IMR-90 (cell line): Measurements from ENCODE around the gene RPS28. TPM values are rescaled to one million over a fixed set of nuclear protein-coding genes. Genes with fewer than 3 reads are reported as not detected.

Experiments used
- ATAC-seq: fragments of 200-7000 bp; cut with Tn5 transposase; 2 replicates; pipeline ENCODE4 v1.9.1; 2020; ENCODE audit warnings: low read depth, mild to moderate bottlenecking, moderate library complexity
- BruUV-seq: library from RNA; stranded (reverse); fragments of 400-500 nt; replicated peaks from 2 replicates; lab custom pipeline; 2021; lab: Mats Ljungman, UMichigan
- CTCF ChIA-PET: fragments of 300-600 bp; formaldehyde crosslinking; extraction: SDS; loops from one replicate; lab custom pipeline; 2021; ENCODE audit warnings: antibody characterized with exemption; lab: Yijun Ruan, JAX
- POLR2A ChIA-PET: fragments of 300-600 bp; sonication (Branson Sonifier 250); formaldehyde crosslinking; loops from one replicate; lab custom pipeline; 2022; ENCODE audit warnings: antibody characterized with exemption; ENCODE audit not compliant: unreplicated experiment; lab: Charles Lee
- DNase-seq: peaks from one replicate; pipeline ENCODE4 v3.0.0; 2013
- H2AFZ ChIP-seq: replicated peaks from 2 replicates; pipeline ENCODE3; 2013; ENCODE audit warnings: low read length, mild to moderate bottlenecking; ENCODE audit not compliant: poor library complexity
- H2AK5ac ChIP-seq: 2 replicates; pipeline ENCODE4 v1.6.1; 2013; ENCODE audit warnings: low read depth, low read length, inconsistent platforms
- H2AK9ac ChIP-seq: replicated peaks from 2 replicates; pipeline ENCODE3; 2013; ENCODE audit warnings: mild to moderate bottlenecking, low read depth, low read length, moderate library complexity; ENCODE audit not compliant: poor library complexity
- H2BK120ac ChIP-seq: 2 replicates; pipeline ENCODE4 v1.6.1; 2013; ENCODE audit warnings: low read depth, low read length, inconsistent platforms
- H2BK15ac ChIP-seq: 3 replicates; pipeline ENCODE4 v1.6.1; 2013; ENCODE audit warnings: low read depth, low read length, inconsistent platforms
- H2BK20ac ChIP-seq: 2 replicates; pipeline ENCODE4 v1.6.1; 2013; ENCODE audit warnings: low read depth, mild to moderate bottlenecking, inconsistent platforms, low read length, moderate library complexity
- H2BK5ac ChIP-seq: 2 replicates; pipeline ENCODE4 v1.6.1; 2013; ENCODE audit warnings: mild to moderate bottlenecking, low read depth, low read length, inconsistent platforms; ENCODE audit not compliant: poor library complexity, severe bottlenecking
- H3K14ac ChIP-seq: replicated peaks from 2 replicates; pipeline ENCODE4 v1.6.1; 2013; ENCODE audit warnings: low read depth, low read length, inconsistent platforms
- H3K18ac ChIP-seq: 2 replicates; pipeline ENCODE4 v1.6.1; 2013; ENCODE audit warnings: low read depth, low read length, control low read depth
- H3K23ac ChIP-seq: 2 replicates; pipeline ENCODE4 v1.6.1; 2013; ENCODE audit warnings: low read depth, low read length, inconsistent platforms
- H3K27ac ChIP-seq: 2 replicates; pipeline ENCODE4 v1.5.1; 2013; ENCODE audit warnings: mild to moderate bottlenecking, control low read depth, low read length; ENCODE audit not compliant: insufficient read depth
- H3K27me3 ChIP-seq: 2 replicates; pipeline ENCODE4 v1.6.1; 2013; ENCODE audit warnings: low read length; ENCODE audit not compliant: control insufficient read depth, insufficient read depth
- H3K36me3 ChIP-seq: 2 replicates; pipeline ENCODE4 v1.6.1; 2013; ENCODE audit warnings: low read length, mixed read lengths; ENCODE audit not compliant: control insufficient read depth, insufficient read depth
- H3K4ac ChIP-seq: 2 replicates; pipeline ENCODE4 v1.6.1; 2013; ENCODE audit warnings: low read depth, low read length, inconsistent platforms
- H3K4me1 ChIP-seq: 2 replicates; pipeline ENCODE4 v1.6.1; 2013; ENCODE audit warnings: low read length, mixed read lengths; ENCODE audit not compliant: control insufficient read depth, insufficient read depth
- H3K4me2 ChIP-seq: 2 replicates; pipeline ENCODE4 v1.6.1; 2013; ENCODE audit warnings: low read depth, mild to moderate bottlenecking, control low read depth, low read length, moderate library complexity
- H3K4me3 ChIP-seq: 2 replicates; pipeline ENCODE4 v1.5.1; 2013; ENCODE audit warnings: low read depth, mild to moderate bottlenecking, control low read depth, low read length, moderate library complexity; ENCODE audit not compliant: insufficient read depth
- H3K56ac ChIP-seq: 2 replicates; pipeline ENCODE4 v1.6.1; 2013; ENCODE audit warnings: low read length, inconsistent platforms; ENCODE audit not compliant: insufficient read depth; ENCODE audit errors: extremely low read depth
- H3K79me1 ChIP-seq, 2 experiments: 2 replicates each; pipeline ENCODE4 v1.6.1; 2013; ENCODE audit warnings: low read length in 2 of 2, inconsistent platforms in 1 of 2, low read depth in 1 of 2
- H3K9ac ChIP-seq: 2 replicates; pipeline ENCODE4 v1.6.1; 2013; ENCODE audit warnings: low read depth, low read length, control low read depth
- H3K9me1 ChIP-seq: 2 replicates; pipeline ENCODE4 v1.6.1; 2013; ENCODE audit warnings: low read length, inconsistent platforms; ENCODE audit not compliant: insufficient read depth
- H3K9me3 ChIP-seq: 2 replicates; pipeline ENCODE4 v1.6.1; 2013; ENCODE audit warnings: low read length; ENCODE audit not compliant: control insufficient read depth, insufficient read depth
- H4K20me1 ChIP-seq: 2 replicates; pipeline ENCODE4 v1.6.1; 2013; ENCODE audit warnings: low read length, inconsistent platforms; ENCODE audit not compliant: insufficient read depth
- H4K5ac ChIP-seq: 2 replicates; pipeline ENCODE4 v1.6.1; 2013; ENCODE audit warnings: mild to moderate bottlenecking, low read depth, low read length, control low read depth
- H4K8ac ChIP-seq, 2 experiments: 2 replicates each; pipeline ENCODE4 v1.6.1; 2013; ENCODE audit warnings: low read depth in 2 of 2, low read length in 2 of 2, control low read depth in 1 of 2, inconsistent platforms in 1 of 2
- H4K91ac ChIP-seq: 2 replicates; pipeline ENCODE4 v1.6.1; 2013; ENCODE audit warnings: low read depth, low read length, inconsistent platforms; ENCODE audit not compliant: insufficient read depth
- CTCF ChIP-seq: conservative IDR thresholded peaks from 2 replicates; pipeline ENCODE4 v1.5.1; 2012; ENCODE audit warnings: mild to moderate bottlenecking, low read depth, low read length, improper control_type of control experiment
- POLR2A ChIP-seq: IDR thresholded peaks from 2 replicates; pipeline ENCODE4 v1.6.1; 2012; ENCODE audit warnings: mild to moderate bottlenecking, low read depth, low read length
- RFX5 ChIP-seq: IDR thresholded peaks from 2 replicates; pipeline ENCODE4 v1.8.0; 2012; ENCODE audit warnings: low read depth, mild to moderate bottlenecking, low read length, moderate library complexity
- USF2 ChIP-seq: fragments of 150-350 bp; IDR thresholded peaks from 2 replicates; pipeline ENCODE4 v1.6.1; 2017; ENCODE audit warnings: mild to moderate bottlenecking, antibody characterized with exemption, low read length, low read depth
- WGBS, 2 experiments: methylation state at CpG; one replicate each; pipeline versions ENCODE4 v1.1.5 to v1.1.7; 2013; ENCODE audit warnings: missing lambda C conversion rate in 2 of 2; ENCODE audit not compliant: insufficient read length in 1 of 2; ENCODE audit errors: extremely low coverage in 2 of 2; 5-methylcytosine and 5-hydroxymethylcytosine counted together
- dilution Hi-C: fragments of 300-500 bp; cut with HindIII; formaldehyde crosslinking; loops from one replicate; pipeline ENCODE4 v1.14.3; 2018; ENCODE audit warnings: low sequenced_read_pairs; ENCODE audit not compliant: unreplicated experiment
- in situ Hi-C: fragments of 300-500 bp; cut with MboI; formaldehyde crosslinking; loops from 3 replicates; pipeline ENCODE4 v1.14.3; 2019; ENCODE audit warnings: low sequenced_read_pairs, inconsistent platforms, mixed read lengths
- intact Hi-C: fragments of 100-400 bp; cut with micrococcal nuclease; formaldehyde crosslinking; loops from 2 replicates; pipeline ENCODE4 v1.10.0; 2022
- polyA plus RNA-seq, 3 experiments: library from polyadenylated mRNA; depleted of rRNA; stranded (reverse); fragments of >200 nt; gene quantifications; 2 replicates each; pipeline ENCODE4 v1.2.3, GENCODE V29; 2012; ENCODE audit warnings: low replicate concordance in 1 of 3
- total RNA-seq: library from RNA; depleted of rRNA; stranded (reverse); fragments of >200 nt; gene quantifications from 2 replicates; pipeline ENCODE4 v1.2.3, GENCODE V29; 2012

RPS28 gene
- total and polyA plus RNA-seq, 2 of the 4 experiments (the other 2 are of a cell fraction), result 143 to 643 TPM

- CTCF ChIA-PET, result no interaction called here
- dilution Hi-C loops, result no loop called here
- H2BK5ac ChIP-seq, result no peak overlapping the region
- H3K56ac ChIP-seq, result no peak overlapping the region
- H3K27me3 ChIP-seq, result peaks cover 46% of the 10 kb centered on the region
- H3K27ac ChIP-seq, result no peak overlapping the region
- in situ Hi-C loops, result no loop called here
- no peak overlapping the region for H2AK9ac ChIP-seq
- H3K9me3 ChIP-seq, result no peaks in the 10 kb centered on the region
- TF ChIP-seq RFX5, result no peak
- no peak for TF ChIP-seq CTCF
- TF ChIP-seq USF2, result no peak
- TF ChIP-seq POLR2A, result no peak
- no peak overlapping the region for H2AFZ ChIP-seq
- no peak overlapping the region for H3K18ac ChIP-seq
- no peaks in the 10 kb centered on the region for H3K79me1 ChIP-seq
- POLR2A ChIA-PET, result no interaction called here
- H3K9me1 ChIP-seq, result no peaks in the 10 kb centered on the region
- H3K36me3 ChIP-seq, result no peaks in the 10 kb centered on the region
- H3K4me2 ChIP-seq, result no peak overlapping the region
- no peak overlapping the region for H3K23ac ChIP-seq
- no peak overlapping the region for H3K4me3 ChIP-seq
- intact Hi-C loops, result no loop called here
- H2BK15ac ChIP-seq, result no peak overlapping the region
- H4K5ac ChIP-seq, result no peak overlapping the region
- no peaks in the 10 kb centered on the region for H4K20me1 ChIP-seq
- H3K9ac ChIP-seq, result no peak overlapping the region
- ATAC-seq (no peak), DNase-seq (no peak)
- H4K8ac ChIP-seq, result no peak overlapping the region
- H4K91ac ChIP-seq, result no peak overlapping the region
- H3K14ac ChIP-seq, result no peak overlapping the region
- H3K4me1 ChIP-seq, result peaks cover 4% of the 10 kb centered on the region; the same call in 1 of the 2 replicates
- no peak overlapping the region for H2AK5ac ChIP-seq
- H2BK20ac ChIP-seq, result no peak overlapping the region
- no TSS peak for BruUV-seq
- WGBS, 2 experiments, result 35% methylated on average over 17 of the region's 27 CpGs; no CpG with 5 or more reads in 1 of the 2 experiments
- no peak overlapping the region for H3K4ac ChIP-seq
- H2BK120ac ChIP-seq, result no peak overlapping the region
Observed at GRCh38 chr19:8336072-8336569, 14.8 kb downstream of the RPS28 start.
